Chondrocyte (in vitro differentiated cells): ENCODE results near the gene OSBPL8. TPM values are rescaled to one million over a fixed set of nuclear protein-coding genes. Genes with fewer than 3 reads are reported as not detected.

Experiments used
- DNase-seq: peaks from one replicate; pipeline ENCODE4 v3.0.0; 2021; ENCODE audit warnings: mixed read lengths, low spot score
- H3K27ac Mint-ChIP-seq: one replicate; pipeline ENCODE4 v1.8.0; 2021; ENCODE audit warnings: mild to moderate bottlenecking, moderate library complexity, mixed read lengths; ENCODE audit not compliant: unreplicated experiment
- H3K27me3 Mint-ChIP-seq: 2 replicates; pipeline ENCODE4 v1.8.0; 2021; ENCODE audit warnings: low read depth, mixed read lengths
- H3K36me3 Mint-ChIP-seq: 2 replicates; pipeline ENCODE4 v1.8.0; 2021; ENCODE audit warnings: low read depth, mixed read lengths
- H3K4me1 Mint-ChIP-seq: 2 replicates; pipeline ENCODE4 v1.8.0; 2021; ENCODE audit warnings: low read depth, mild to moderate bottlenecking, mixed read lengths
- H3K4me3 Mint-ChIP-seq: one replicate; pipeline ENCODE4 v1.8.0; 2021; ENCODE audit warnings: mild to moderate bottlenecking, moderate library complexity, mixed read lengths; ENCODE audit not compliant: unreplicated experiment
- H3K9me3 Mint-ChIP-seq: 2 replicates; pipeline ENCODE4 v1.8.0; 2021; ENCODE audit warnings: low read depth, mixed read lengths
- CTCF ChIP-seq: fragments of 200-600 bp; sonication (generic); IDR thresholded peaks from 2 replicates; pipeline ENCODE4 v1.5.0; 2021; ENCODE audit warnings: antibody characterized with exemption, mild to moderate bottlenecking, moderate library complexity
- long read RNA-seq: library from polyadenylated mRNA; stranded (forward); transcript quantifications from one replicate; pipeline ENCODE4 v2.0.0, GENCODE V29; 2021
- total RNA-seq: library from RNA; stranded (reverse); gene quantifications from 3 replicates; pipeline ENCODE4 v1.2.1, GENCODE V29; 2021

Gene OSBPL8
- total RNA-seq = 94.2 to 105 TPM (median 95.3 TPM) in 3 replicates
- long read RNA-seq, full-length matches to known transcripts = 19 of 58 reads
- long read RNA-seq, partial matches to known transcripts = 5 of 58 reads
- long read RNA-seq, other reads (novel, unspliced or antisense) = 34 of 58 reads

- Mint-ChIP-seq H3K27me3 (no peaks in the 10 kb centered on the region), H3K4me3 (peak within 1 kb of the TSS; percentile 93), H3K36me3 (no peaks in the 10 kb centered on the region), H3K9me3 (no peaks in the 10 kb centered on the region), H3K4me1 (peaks cover 38% of the 10 kb centered on the region), H3K27ac (peak within 1 kb of the TSS; percentile 95)
- peak; percentile 69 for TF ChIP-seq CTCF
- DNase-seq = peak; percentile 95
Measured at GRCh38 chr12:76559400-76560085, at the start of gene OSBPL8. OSBPL8 (minus strand) TSS chr12:76559771; CDS start chr12:76487551, 72,220 bp downstream.

GRCh38 chr12:76608070-76608469 is 48.5 kb upstream of the OSBPL8 start:
- H3K27ac Mint-ChIP-seq = no peak overlapping the region
- peaks cover 23% of the 10 kb centered on the region for H3K4me1 Mint-ChIP-seq
- DNase-seq = no peak
- H3K9me3 Mint-ChIP-seq = no peaks in the 10 kb centered on the region
- no peak for TF ChIP-seq CTCF
- H3K4me3 Mint-ChIP-seq = no peak overlapping the region
- H3K36me3 Mint-ChIP-seq = peaks cover 2% of the 10 kb centered on the region
- no peaks in the 10 kb centered on the region for H3K27me3 Mint-ChIP-seq

- Mint-ChIP-seq H3K4me3 (no peak overlapping the region), H3K27ac (peak overlapping the region; percentile 37), H3K36me3 (no peaks in the 10 kb centered on the region), H3K27me3 (no peaks in the 10 kb centered on the region), H3K9me3 (peaks cover 2% of the 10 kb centered on the region), H3K4me1 (peaks cover 35% of the 10 kb centered on the region)
- TF ChIP-seq CTCF = no peak
- no peak for DNase-seq
Measured at GRCh38 chr12:76595056-76595455, 35.5 kb upstream of the OSBPL8 start.

GRCh38 chr12:76591476-76591875 is 31.9 kb upstream of the OSBPL8 start:
- peaks cover 37% of the 10 kb centered on the region for H3K4me1 Mint-ChIP-seq
- no peak for DNase-seq
- H3K4me3 Mint-ChIP-seq = no peak overlapping the region
- no peaks in the 10 kb centered on the region for H3K36me3 Mint-ChIP-seq
- H3K9me3 Mint-ChIP-seq = peaks cover 2% of the 10 kb centered on the region
- H3K27me3 Mint-ChIP-seq = no peaks in the 10 kb centered on the region
- TF ChIP-seq CTCF = no peak
- no peak overlapping the region for H3K27ac Mint-ChIP-seq

- peaks cover 2% of the 10 kb centered on the region for H3K9me3 Mint-ChIP-seq
- no peak for DNase-seq
- no peaks in the 10 kb centered on the region for H3K36me3 Mint-ChIP-seq
- H3K4me3 Mint-ChIP-seq = no peak overlapping the region
- no peak overlapping the region for H3K27ac Mint-ChIP-seq
- H3K4me1 Mint-ChIP-seq = peaks cover 26% of the 10 kb centered on the region
- no peak for TF ChIP-seq CTCF
- no peaks in the 10 kb centered on the region for H3K27me3 Mint-ChIP-seq
Measured at GRCh38 chr12:76590131-76590530, 30.6 kb upstream of the OSBPL8 start.
